A549 (cell line): ENCODE results near the gene MYADML2. TPM values are rescaled to one million over a fixed set of nuclear protein-coding genes. Genes with fewer than 3 reads are reported as not detected.
A peak's percentile ranks its signal among the peaks of the same experiment; 100 is the strongest.

ENCODE experiments used
- ATAC-seq, 2 experiments: fragments of 200-7000 bp in 1 of 2; fragments of >200 bp in 1 of 2; cut with Nextera tagmentation in 1 of 2; cut with Tn5 transposase in 1 of 2; 3 replicates each; pipeline versions ENCODE4 v1.8.0 to v1.9.1; 2018 to 2020; ENCODE audit warnings: mild to moderate bottlenecking in 1 of 2, moderate library complexity in 1 of 2
- CTCF ChIA-PET: fragments of 300-600 bp; sonication (Branson Sonifier 250); formaldehyde crosslinking; extraction: SDS; loops from one replicate; lab custom pipeline; 2021; ENCODE audit warnings: antibody characterized with exemption, inconsistent platforms; lab: Yijun Ruan, JAX
- POLR2A ChIA-PET: fragments of 350-600 bp; formaldehyde crosslinking; extraction: SDS; loops from one replicate; lab custom pipeline; 2021; ENCODE audit warnings: antibody characterized with exemption, inconsistent platforms; lab: Yijun Ruan, JAX
- DNase-seq, 2 experiments: peaks; one replicate each; pipeline versions ENCODE4 v3.0.0 to v3.0.0-alpha.2; 2011 to 2016; ENCODE audit warnings: low read depth in 1 of 2, low spot score in 1 of 2
- FAIRE-seq: peaks from 2 replicates; lab custom pipeline; 2011; peaks lifted over from hg19 to GRCh38; lab: Jason Lieb, UNC
- H3K27ac ChIP-seq, 2 experiments: fragments of >200 bp; sonication (Bioruptor Twin); formaldehyde crosslinking; 3 replicates each; pipeline ENCODE4 v1.5.1; 2016 to 2017
- H3K4me1 ChIP-seq: fragments of >200 bp; sonication (Bioruptor Twin); formaldehyde crosslinking; 3 replicates; pipeline ENCODE4 v1.6.1; 2016
- H3K4me2 ChIP-seq: fragments of >200 bp; sonication (Bioruptor Twin); formaldehyde crosslinking; 3 replicates; pipeline ENCODE4 v1.6.1; 2016
- H3K4me3 ChIP-seq: fragments of >200 bp; sonication (Bioruptor Twin); formaldehyde crosslinking; 3 replicates; pipeline ENCODE4 v1.5.1; 2016
- H3K9me3 ChIP-seq: fragments of >200 bp; sonication (Bioruptor Twin); formaldehyde crosslinking; 3 replicates; pipeline ENCODE4 v1.6.1; 2016
- CHD2 ChIP-seq: fragments of 150-350 bp; IDR thresholded peaks from 2 replicates; pipeline ENCODE4 v1.6.1; 2014; ENCODE audit warnings: low read length; ENCODE audit not compliant: partially characterized antibody
- CHD4 ChIP-seq: fragments of 200-600 bp; sonication (generic); IDR thresholded peaks from 2 replicates; pipeline ENCODE4 v1.6.1; 2016; ENCODE audit warnings: antibody characterized with exemption, mild to moderate bottlenecking, borderline replicate concordance
- CTCF ChIP-seq: fragments of >200 bp; sonication (Bioruptor Twin); formaldehyde crosslinking; IDR thresholded peaks from 3 replicates; pipeline ENCODE4 v1.5.1; 2016
- E2F6 ChIP-seq: IDR thresholded peaks from 2 replicates; pipeline ENCODE4 v1.6.1; 2012; ENCODE audit warnings: low read depth, borderline replicate concordance
- EHF ChIP-seq: fragments of 250-450 bp; sonication (Bioruptor Pico); IDR thresholded peaks from 2 replicates; pipeline ENCODE4 v1.5.0; 2020; ENCODE audit warnings: mild to moderate bottlenecking
- FOSB ChIP-seq: fragments of 250-450 bp; sonication (Bioruptor Pico); IDR thresholded peaks from 2 replicates; pipeline ENCODE4 v1.5.0; 2020; ENCODE audit warnings: mild to moderate bottlenecking, moderate library complexity
- FOSL2 ChIP-seq, 2 experiments: fragments of 450-650 bp in 1 of 2; fragments of >200 bp in 1 of 2; sonication (Bioruptor Twin) in 1 of 2; formaldehyde crosslinking; IDR thresholded peaks; 2 replicates each; pipeline versions ENCODE4 v1.5.0 to v1.6.1; 2016 to 2020; ENCODE audit warnings: mild to moderate bottlenecking in 1 of 2, moderate library complexity in 1 of 2
- HDAC2 ChIP-seq: fragments of 200-600 bp; sonication (generic); IDR thresholded peaks from 2 replicates; pipeline ENCODE4 v1.6.1; 2016
- HOXB13 ChIP-seq: fragments of 250-450 bp; sonication (Bioruptor Pico); IDR thresholded peaks from 2 replicates; pipeline ENCODE4 v1.5.0; 2020; ENCODE audit warnings: low read depth, mild to moderate bottlenecking, moderate library complexity
- HOXB5 ChIP-seq: fragments of 250-450 bp; sonication (Bioruptor Pico); IDR thresholded peaks from 2 replicates; pipeline ENCODE4 v1.5.0; 2020; ENCODE audit warnings: mild to moderate bottlenecking, moderate library complexity
- MAFK ChIP-seq: fragments of 450-650 bp; IDR thresholded peaks from 2 replicates; pipeline ENCODE4 v1.6.1; 2014; ENCODE audit not compliant: partially characterized antibody
- MAX ChIP-seq: IDR thresholded peaks from 2 replicates; pipeline ENCODE4 v1.6.1; 2012
- MYC ChIP-seq: IDR thresholded peaks from 2 replicates; pipeline ENCODE4 v1.6.1; 2012; ENCODE audit warnings: mild to moderate bottlenecking, inconsistent platforms, low read length, improper control_type of control experiment, borderline replicate concordance
- PBX3 ChIP-seq: IDR thresholded peaks from 2 replicates; pipeline ENCODE4 v1.6.1; 2012
- POLR2AphosphoS2 ChIP-seq: conservative IDR thresholded peaks from 2 replicates; pipeline ENCODE4 v1.6.1; 2012; ENCODE audit warnings: low read length, improper control_type of control experiment, inconsistent platforms
- RAD21 ChIP-seq, 2 experiments: fragments of >200 bp in 1 of 2; sonication (Bioruptor Twin) in 1 of 2; formaldehyde crosslinking in 1 of 2; IDR thresholded peaks in 1 of 2; conservative IDR thresholded peaks in 1 of 2; 2 replicates in 1 of 2; 3 replicates in 1 of 2; pipeline ENCODE4 v1.6.1; 2012 to 2018; ENCODE audit warnings: inconsistent platforms in 1 of 2
- RFX5 ChIP-seq: fragments of 450-650 bp; IDR thresholded peaks from 2 replicates; pipeline ENCODE4 v1.7.1; 2014; ENCODE audit warnings: antibody characterized with exemption, mild to moderate bottlenecking, moderate library complexity
- RNF2 ChIP-seq: fragments of 200-600 bp; sonication (generic); IDR thresholded peaks from 2 replicates; pipeline ENCODE4 v1.6.1; 2016; ENCODE audit warnings: low read depth, mild to moderate bottlenecking, antibody characterized with exemption, moderate library complexity, borderline replicate concordance
- TFCP2L1 ChIP-seq: fragments of 250-450 bp; sonication (Bioruptor Pico); IDR thresholded peaks from 2 replicates; pipeline ENCODE4 v1.5.0; 2021; ENCODE audit warnings: mild to moderate bottlenecking
- USF2 ChIP-seq: fragments of 450-650 bp; IDR thresholded peaks from 2 replicates; pipeline ENCODE4 v1.6.1; 2014; ENCODE audit warnings: antibody characterized with exemption
- ZNF302 ChIP-seq: fragments of 250-450 bp; sonication (Bioruptor Pico); IDR thresholded peaks from 2 replicates; pipeline ENCODE4 v1.9.0; 2021; ENCODE audit warnings: inconsistent platforms, mild to moderate bottlenecking, moderate library complexity
- ZSCAN20 ChIP-seq: fragments of 250-450 bp; sonication (Bioruptor Pico); IDR thresholded peaks from 2 replicates; pipeline ENCODE4 v1.8.0; 2022; ENCODE audit warnings: mild to moderate bottlenecking, moderate library complexity
- WGBS: methylation state at CpG from one replicate; pipeline ENCODE4 v1.1.6; 2017; ENCODE audit errors: missing lambda C conversion rate; 5-methylcytosine and 5-hydroxymethylcytosine counted together
- polyA plus RNA-seq, 4 experiments: library from polyadenylated mRNA; depleted of rRNA in 3 of 4; stranded (reverse); fragments of >200 nt; fragmentation: RNase III in 1 of 4; extraction: RNeasy Plus Mini Kit Qiagen cat#74134 plus additional on column Dnase treatment in 1 of 4; gene quantifications; 2 replicates in 3 of 4; 3 replicates in 1 of 4; pipeline ENCODE4 v1.2.3, GENCODE V29; 2011 to 2017

MYADML2 gene
- polyA plus RNA-seq, 2 of the 4 experiments (the other 2 are of a cell fraction) = not detected

- Histone ChIP-seq H3K9me3 (no peaks in the 10 kb centered on the region; the same call in 2 of the 3 replicates), H3K4me3 (peak within 1 kb of the TSS; percentile 52), H3K4me2 (peak within 1 kb of the TSS; percentile 94), H3K27ac (peak within 1 kb of the TSS; percentile 60 to 89), H3K4me1 (peaks cover 19% of the 10 kb centered on the region; the same call in 1 of the 3 replicates)
- CTCF ChIA-PET = interaction anchor here (0.6 to 10.9 kb wide), 19 partner anchors 10 to 122 kb away, joined by 3 to 794 read pairs (median 29); partner anchors contain the start of genes ASPSCR1, CENPX, DUS1L and LRRC45
- ATAC-seq = 0 out of 6 replicates have a peak, but pooled peaks have one; percentile 9 to 12
- no peak for FAIRE-seq
- DNase-seq = peak in 1 of 2 experiments; percentile 62
- WGBS = 0% methylated on average over 15 of the region's 65 CpGs
- TF ChIP-seq POLR2AphosphoS2 (no peak), TFCP2L1 (CRISPR knock-in tag) (no peak), MAX (no peak), HOXB13 (no peak), RFX5 (no peak), FOSL2 (IDR thresholded peaks at IDR 0.05) (no peak), FOSL2 (CRISPR knock-in tag; IDR thresholded peaks at IDR 0.05) (no peak), FOSB (CRISPR knock-in tag) (no peak), CTCF (peak; percentile 41)
- POLR2A ChIA-PET = interaction anchor here (0.7 to 2.2 kb wide), 2 partner anchors 62 to 137 kb away, joined by 4 to 8 read pairs; partner anchors contain the start of genes CENPX, FASN and LRRC45
Measured at GRCh38 chr17:81961087-81961511, 14.1 kb upstream of the MYADML2 start, which contains the start of gene NOTUM. Gene NOTUM, minus strand, starts transcription at chr17:81961187. Its CDS starts 278 bp downstream, at chr17:81960909.

GRCh38 chr17:81960130-81960958 is 13.3 kb upstream of the MYADML2 start:
- 16% methylated on average over 19 of the region's 98 CpGs for WGBS
- CTCF ChIA-PET = interaction anchor here (0.8 to 10.9 kb wide), 50 partner anchors 8 to 599 kb away, joined by 3 to 794 read pairs (median 6); partner anchors contain the start of genes ASPSCR1, CENPX, DCXR and DUS1L
- FAIRE-seq (no peak), ATAC-seq (peak; percentile 3 to 24; a peak in 2 of 6 replicates), DNase-seq (peak in 1 of 2 experiments; percentile 53)
- Histone ChIP-seq H3K27ac (peak overlapping the region; percentile 60 to 89), H3K4me1 (peaks cover 19% of the 10 kb centered on the region; the same call in 1 of the 3 replicates), H3K9me3 (no peaks in the 10 kb centered on the region; the same call in 2 of the 3 replicates), H3K4me3 (peak overlapping the region; percentile 52)
- peak; percentile 88; the same call in 1 of the 2 replicates for TF ChIP-seq RNF2
- no peak for TF ChIP-seq HOXB13
- TF ChIP-seq, all 56 proteins: peak for 1
- H3K4me2 ChIP-seq = peak overlapping the region; percentile 94
- POLR2A ChIA-PET = interaction anchor here (0.7 to 2.2 kb wide), 8 partner anchors 17 to 138 kb away, joined by 3 to 8 read pairs (median 4); partner anchors contain the start of genes ASPSCR1, CENPX, DCXR and FASN

- Histone ChIP-seq H3K4me2 (peak overlapping the region; percentile 94), H3K27ac (peak overlapping the region; percentile 60 to 89), H3K4me1 (peaks cover 19% of the 10 kb centered on the region; the same call in 1 of the 3 replicates), H3K4me3 (peak overlapping the region; percentile 52), H3K9me3 (no peaks in the 10 kb centered on the region; the same call in 2 of the 3 replicates)
- DNase-seq (peak; percentile 55 to 65), ATAC-seq (peak; percentile 54 to 77), FAIRE-seq (no peak)
- POLR2A ChIA-PET = interaction anchor here (0.7 to 2.2 kb wide), 7 partner anchors 17 to 78 kb away, joined by 3 to 8 read pairs (median 3); partner anchors contain the start of genes ASPSCR1, CENPX, DCXR and LRRC45
- CTCF ChIA-PET = interaction anchor here (0.6 to 10.9 kb wide), 57 partner anchors 9 to 600 kb away, joined by 3 to 794 read pairs (median 5); partner anchors contain the start of genes ASPSCR1, CENPX, DCXR and DUS1L
- 14% methylated on average over 59 of the region's 112 CpGs for WGBS
- no peak for TF ChIP-seq PBX3
- no peak for TF ChIP-seq FOSL2 (IDR thresholded peaks at IDR 0.05)
- no peak for TF ChIP-seq FOSL2 (CRISPR knock-in tag; IDR thresholded peaks at IDR 0.05)
- TF ChIP-seq RAD21 (conservative IDR thresholded peaks at IDR 0.05 in 1 of 2, IDR thresholded peaks at IDR 0.05 in 1 of 2) = peak; percentile 85 to 100
- no peak for TF ChIP-seq CHD4
- TF ChIP-seq HOXB13 = no peak
- TF ChIP-seq E2F6 = peak; percentile 55; the same call in 1 of the 2 replicates
- no peak for TF ChIP-seq EHF (CRISPR knock-in tag)
- no peak for TF ChIP-seq HDAC2
- no peak for TF ChIP-seq CHD2
- TF ChIP-seq POLR2AphosphoS2 = no peak
- TF ChIP-seq USF2 = no peak
- no peak for TF ChIP-seq ZSCAN20 (CRISPR knock-in tag)
- no peak for TF ChIP-seq HOXB5 (CRISPR knock-in tag)
- TF ChIP-seq MAFK = no peak
- no peak for TF ChIP-seq ZNF302 (CRISPR knock-in tag)
- TF ChIP-seq MYC = no peak
Measured at GRCh38 chr17:81959362-81960129, 12.5 kb upstream of the MYADML2 start.
